Activated naive CD4-positive, alpha-beta T cell treated with anti-CD3 and anti-CD28 coated beads, Interleukin-2, amount 50 U/mL, for 24 hours (primary cell): ENCODE results near the gene ATP1A3.
"Not testable (repeated sequence)": the region's sequence is repeated elsewhere in the genome, so short reads cannot be mapped to it uniquely, and the experiment has no call there.

ENCODE experiments used
- H3K27ac Mint-ChIP-seq: one replicate; pipeline ENCODE4 v1.8.0; 2021; ENCODE audit warnings: mild to moderate bottlenecking, mixed read lengths
- H3K27me3 Mint-ChIP-seq: one replicate; pipeline ENCODE4 v1.8.0; 2021; ENCODE audit warnings: mixed read lengths
- H3K36me3 Mint-ChIP-seq: one replicate; pipeline ENCODE4 v1.8.0; 2021; ENCODE audit warnings: mixed read lengths
- H3K4me1 Mint-ChIP-seq: one replicate; pipeline ENCODE4 v1.8.0; 2021; ENCODE audit warnings: mixed read lengths
- H3K4me3 Mint-ChIP-seq: one replicate; pipeline ENCODE4 v1.8.0; 2021; ENCODE audit warnings: mild to moderate bottlenecking, mixed read lengths
- H3K9me3 Mint-ChIP-seq: one replicate; pipeline ENCODE4 v1.8.0; 2021; ENCODE audit warnings: mixed read lengths

Gene ATP1A3

GRCh38 chr19:41993612-41994483, at the start of gene ATP1A3:
Gene ATP1A3, minus strand, starts transcription at chr19:41994230. Its CDS starts 154 bp downstream, at chr19:41994076.
- Mint-ChIP-seq H3K27me3 (peaks cover 30% of the 10 kb centered on the region), H3K9me3 (no peaks in the 10 kb centered on the region), H3K4me3 (peak within 1 kb of the TSS; percentile 86), H3K27ac (peak within 1 kb of the TSS; percentile 48), H3K4me1 (peaks cover 37% of the 10 kb centered on the region), H3K36me3 (peaks cover 4% of the 10 kb centered on the region)

GRCh38 chr19:42042455-42043170, 48.6 kb upstream of the ATP1A3 start:
- H3K27ac Mint-ChIP-seq = no peak overlapping the region
- H3K27me3 Mint-ChIP-seq = no peaks in the 10 kb centered on the region

DNA sequence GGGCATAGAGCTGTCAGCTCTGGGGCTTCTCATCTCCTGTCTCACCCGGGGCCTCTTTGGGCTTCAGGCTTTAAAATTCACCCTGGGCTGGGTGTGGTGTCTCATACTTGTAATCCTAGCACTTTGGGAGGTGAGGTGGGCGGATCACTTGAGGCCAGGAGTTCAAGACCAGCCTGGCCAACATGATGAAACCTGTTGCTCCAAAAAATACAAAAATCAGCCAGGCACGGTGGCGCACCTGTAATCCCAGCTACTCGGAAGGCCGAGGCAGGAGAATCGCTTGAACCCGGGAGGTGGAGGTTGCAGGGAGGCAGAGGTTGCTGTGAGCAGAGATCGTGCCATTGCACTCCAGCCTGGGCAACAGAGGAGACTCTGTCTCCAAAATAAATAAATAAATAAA, 46.5 kb upstream of the ATP1A3 start:
- H3K36me3 Mint-ChIP-seq, H3K27me3 Mint-ChIP-seq, H3K4me3 Mint-ChIP-seq, H3K9me3 Mint-ChIP-seq, H3K27ac Mint-ChIP-seq, H3K4me1 Mint-ChIP-seq: not testable (repeated sequence)

More at GRCh38 chr19:42042455-42043170, 48.6 kb upstream of the ATP1A3 start:
- Mint-ChIP-seq H3K4me1 (no peaks in the 10 kb centered on the region), H3K9me3 (no peaks in the 10 kb centered on the region), H3K36me3 (no peaks in the 10 kb centered on the region), H3K4me3 (no peak overlapping the region)

- H3K27me3 Mint-ChIP-seq = no peaks in the 10 kb centered on the region
- H3K27ac Mint-ChIP-seq = no peak overlapping the region
- no peaks in the 10 kb centered on the region for H3K9me3 Mint-ChIP-seq
- H3K4me1 Mint-ChIP-seq = no peaks in the 10 kb centered on the region
- no peaks in the 10 kb centered on the region for H3K36me3 Mint-ChIP-seq
- H3K4me3 Mint-ChIP-seq = no peak overlapping the region
Observed at GRCh38 chr19:42040031-42040430, 46.0 kb upstream of the ATP1A3 start.

DNA sequence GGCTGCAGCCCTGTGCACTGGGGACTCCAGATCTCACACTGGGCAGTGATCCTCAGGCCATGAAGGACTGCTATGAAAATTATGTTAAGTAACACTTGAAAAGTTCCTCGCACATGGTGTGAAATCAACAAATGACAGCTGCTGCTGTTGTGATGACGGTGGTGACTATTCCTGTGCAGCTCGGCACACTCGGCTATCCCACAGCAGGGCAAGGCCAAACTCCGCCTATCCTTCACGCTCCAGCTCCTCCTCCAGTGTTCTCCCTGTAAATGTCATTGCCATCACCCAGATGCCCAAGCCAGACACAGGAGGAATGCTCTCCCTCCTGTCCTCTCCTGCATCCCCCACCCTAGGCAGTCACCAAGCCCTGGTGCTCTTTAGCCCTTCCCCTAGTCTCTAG, 44.6 kb upstream of the ATP1A3 start:
- Mint-ChIP-seq H3K27ac (no peak overlapping the region), H3K4me1 (peaks cover 4% of the 10 kb centered on the region), H3K9me3 (no peaks in the 10 kb centered on the region), H3K4me3 (no peak overlapping the region), H3K36me3 (no peaks in the 10 kb centered on the region), H3K27me3 (no peaks in the 10 kb centered on the region)

DNA sequence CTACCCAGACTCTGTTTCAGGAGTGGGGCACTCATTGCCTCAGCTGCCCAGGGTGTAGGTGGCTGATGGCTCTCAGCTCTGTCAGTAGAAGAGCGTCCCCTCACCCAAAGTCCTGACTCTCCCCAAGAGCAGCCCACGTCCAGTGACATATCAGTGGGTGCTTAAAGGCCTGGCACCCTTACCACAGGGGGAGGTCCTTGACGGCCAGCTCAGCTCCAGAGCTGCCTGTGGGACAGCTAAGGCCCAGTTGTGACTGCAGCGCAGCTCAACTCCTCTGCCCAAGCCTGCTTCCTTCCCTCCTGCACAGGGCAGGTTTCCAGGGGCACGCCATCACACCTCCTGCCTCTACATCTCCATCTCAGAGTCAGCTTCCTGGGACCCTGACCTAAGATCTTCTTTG, 43.6 kb upstream of the ATP1A3 start:
- H3K4me3 Mint-ChIP-seq = no peak overlapping the region
- H3K27ac Mint-ChIP-seq = no peak overlapping the region
- H3K9me3 Mint-ChIP-seq = no peaks in the 10 kb centered on the region
- H3K4me1 Mint-ChIP-seq = peaks cover 4% of the 10 kb centered on the region
- H3K27me3 Mint-ChIP-seq = no peaks in the 10 kb centered on the region
- no peaks in the 10 kb centered on the region for H3K36me3 Mint-ChIP-seq

GRCh38 chr19:42034640-42035391, 40.8 kb upstream of the ATP1A3 start:
- H3K4me3 Mint-ChIP-seq, H3K4me1 Mint-ChIP-seq, H3K27ac Mint-ChIP-seq, H3K9me3 Mint-ChIP-seq, H3K27me3 Mint-ChIP-seq, H3K36me3 Mint-ChIP-seq: not testable (repeated sequence)

- peaks cover 1% of the 10 kb centered on the region for H3K27me3 Mint-ChIP-seq
- peak overlapping the region; percentile 30 for H3K27ac Mint-ChIP-seq
- H3K36me3 Mint-ChIP-seq = no peaks in the 10 kb centered on the region
- no peaks in the 10 kb centered on the region for H3K9me3 Mint-ChIP-seq
- H3K4me1 Mint-ChIP-seq = peaks cover 4% of the 10 kb centered on the region
- H3K4me3 Mint-ChIP-seq = no peak overlapping the region
Observed at GRCh38 chr19:42033413-42033812, 39.4 kb upstream of the ATP1A3 start.

GRCh38 chr19:42032431-42032830, 38.4 kb upstream of the ATP1A3 start:
- Mint-ChIP-seq H3K9me3 (no peaks in the 10 kb centered on the region), H3K27me3 (peaks cover 1% of the 10 kb centered on the region), H3K27ac (no peak overlapping the region), H3K4me3 (no peak overlapping the region), H3K4me1 (peaks cover 4% of the 10 kb centered on the region), H3K36me3 (no peaks in the 10 kb centered on the region)

- Mint-ChIP-seq H3K4me1 (peaks cover 4% of the 10 kb centered on the region), H3K4me3 (no peak overlapping the region), H3K27me3 (peaks cover 1% of the 10 kb centered on the region), H3K9me3 (no peaks in the 10 kb centered on the region), H3K36me3 (no peaks in the 10 kb centered on the region), H3K27ac (no peak overlapping the region)
Observed at GRCh38 chr19:42030645-42031440, 36.8 kb upstream of the ATP1A3 start.

- Mint-ChIP-seq H3K36me3 (no peaks in the 10 kb centered on the region), H3K27me3 (peaks cover 1% of the 10 kb centered on the region)
Observed at GRCh38 chr19:42028304-42029216, 34.5 kb upstream of the ATP1A3 start.

DNA sequence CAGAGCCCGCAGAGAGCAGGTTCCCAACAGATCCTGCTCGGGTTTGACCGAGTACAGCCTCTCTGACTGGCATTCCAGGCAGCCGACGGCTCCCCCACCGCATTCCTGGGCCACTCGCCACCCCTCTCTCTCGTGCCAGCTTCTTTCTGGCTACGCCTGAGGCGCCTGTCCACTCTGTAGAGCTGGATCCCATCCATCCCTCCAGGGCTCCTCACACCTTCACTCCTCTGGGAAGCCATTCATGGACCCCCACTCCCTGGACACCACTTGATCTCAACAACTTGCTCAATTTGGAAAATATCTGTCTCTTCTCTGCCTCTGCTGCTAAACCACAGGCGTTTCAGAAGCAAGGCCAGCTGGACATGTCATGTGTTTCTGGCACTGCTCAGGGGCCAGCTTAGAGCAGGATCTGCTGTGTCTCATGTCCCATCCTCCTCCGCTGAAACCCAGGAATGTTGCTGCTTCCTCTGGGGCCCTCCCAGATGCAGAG, 30.6 kb upstream of the ATP1A3 start:
- no peaks in the 10 kb centered on the region for H3K36me3 Mint-ChIP-seq
- no peaks in the 10 kb centered on the region for H3K4me1 Mint-ChIP-seq
- H3K27me3 Mint-ChIP-seq = peaks cover 1% of the 10 kb centered on the region
- no peaks in the 10 kb centered on the region for H3K9me3 Mint-ChIP-seq
- H3K4me3 Mint-ChIP-seq = no peak overlapping the region
- no peak overlapping the region for H3K27ac Mint-ChIP-seq

More at GRCh38 chr19:42028304-42029216, 34.5 kb upstream of the ATP1A3 start:
- Mint-ChIP-seq H3K27ac (no peak overlapping the region), H3K4me3 (no peak overlapping the region), H3K4me1 (no peaks in the 10 kb centered on the region), H3K9me3 (no peaks in the 10 kb centered on the region)

- H3K27ac Mint-ChIP-seq = no peak overlapping the region
- H3K4me3 Mint-ChIP-seq = no peak overlapping the region
- no peaks in the 10 kb centered on the region for H3K27me3 Mint-ChIP-seq
- no peaks in the 10 kb centered on the region for H3K36me3 Mint-ChIP-seq
- H3K9me3 Mint-ChIP-seq = no peaks in the 10 kb centered on the region
- H3K4me1 Mint-ChIP-seq = no peaks in the 10 kb centered on the region
Observed at GRCh38 chr19:42023943-42024260, 29.9 kb upstream of the ATP1A3 start.
